Measurements from ENCODE around the gene SYPL2.

The SYPL2 gene

DNA sequence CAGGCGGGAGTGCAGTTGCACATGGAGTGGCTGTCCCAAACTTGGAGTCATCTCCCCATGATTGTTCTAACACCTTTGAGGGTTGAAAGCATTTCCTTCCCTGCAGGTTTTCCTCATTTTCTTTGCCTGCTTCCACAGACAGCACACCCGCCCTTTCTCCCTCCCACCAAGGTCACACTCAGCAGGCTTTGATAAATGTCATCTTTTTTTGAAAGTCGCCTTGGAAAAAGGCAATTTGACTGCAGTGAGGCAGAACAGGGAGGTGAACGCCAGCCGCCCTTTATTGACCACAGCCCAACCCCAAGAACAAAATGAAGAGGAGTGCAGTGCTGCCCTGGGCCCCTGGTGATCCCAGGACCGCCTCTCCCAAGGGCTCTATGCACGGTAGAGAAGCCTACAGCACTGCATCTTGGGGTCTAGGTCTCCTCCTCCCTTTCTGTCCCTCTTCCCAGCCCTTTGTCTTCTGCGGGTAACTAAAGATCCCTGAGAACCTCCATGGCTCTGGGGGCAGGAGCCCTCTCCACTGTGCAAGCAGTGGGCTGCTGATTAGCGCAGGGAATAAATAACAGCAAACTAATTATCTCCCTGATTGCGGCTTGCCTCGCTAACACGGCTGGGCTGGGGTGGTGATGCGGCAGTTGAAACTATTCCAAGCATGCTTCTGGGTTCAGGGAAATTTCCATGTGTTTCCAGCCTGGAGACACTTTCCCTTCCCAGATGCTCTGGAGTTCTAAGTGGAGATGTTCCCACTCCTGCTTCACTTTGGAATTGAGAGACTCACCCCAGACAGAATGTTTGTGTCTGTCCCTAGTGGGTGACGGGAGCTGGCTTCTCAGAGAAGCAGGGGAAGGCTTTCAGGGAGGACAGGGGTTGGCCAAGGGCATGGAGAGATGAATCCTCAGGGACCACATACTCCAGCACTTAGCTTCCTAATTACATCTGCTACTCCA, 54.9 kb downstream of the SYPL2 start (continued):
- TF ChIP-seq, protein P1, sequence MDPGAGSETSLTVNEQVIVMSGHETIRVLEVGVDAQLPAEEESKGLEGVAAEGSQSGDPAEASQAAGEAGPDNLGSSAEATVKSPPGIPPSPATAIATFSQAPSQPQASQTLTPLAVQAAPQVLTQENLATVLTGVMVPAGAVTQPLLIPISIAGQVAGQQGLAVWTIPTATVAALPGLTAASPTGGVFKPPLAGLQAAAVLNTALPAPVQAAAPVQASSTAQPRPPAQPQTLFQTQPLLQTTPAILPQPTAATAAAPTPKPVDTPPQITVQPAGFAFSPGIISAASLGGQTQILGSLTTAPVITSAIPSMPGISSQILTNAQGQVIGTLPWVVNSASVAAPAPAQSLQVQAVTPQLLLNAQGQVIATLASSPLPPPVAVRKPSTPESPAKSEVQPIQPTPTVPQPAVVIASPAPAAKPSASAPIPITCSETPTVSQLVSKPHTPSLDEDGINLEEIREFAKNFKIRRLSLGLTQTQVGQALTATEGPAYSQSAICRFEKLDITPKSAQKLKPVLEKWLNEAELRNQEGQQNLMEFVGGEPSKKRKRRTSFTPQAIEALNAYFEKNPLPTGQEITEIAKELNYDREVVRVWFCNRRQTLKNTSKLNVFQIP (CRISPR knock-in tag; IDR thresholded peaks at IDR 0.05; ENCODE audit: borderline replicate concordance, low read depth) = no peak

DNA sequence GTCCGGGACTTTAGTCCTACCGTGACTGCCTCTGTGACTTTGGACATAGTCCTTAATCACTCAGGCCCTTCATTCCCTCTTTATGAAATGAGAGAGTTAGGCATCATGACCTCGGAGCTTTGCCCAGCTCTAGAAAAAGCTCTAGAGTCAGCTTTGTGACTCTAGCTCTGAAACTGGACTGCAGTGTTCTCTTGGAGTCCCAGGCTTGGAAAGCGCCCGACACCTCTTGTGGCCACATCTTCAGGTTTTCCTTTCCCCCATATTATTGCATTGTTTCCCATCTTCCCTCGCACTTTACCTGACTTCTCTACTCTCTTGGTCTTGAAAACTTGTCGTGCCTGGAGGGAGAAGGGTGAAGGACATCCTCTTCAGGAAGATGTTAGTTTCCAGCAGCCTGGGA, 55.7 kb downstream of the SYPL2 start:
- no peak for ATAC-seq
- TF ChIP-seq ESRRG (CRISPR knock-in tag; IDR thresholded peaks at IDR 0.05) = no peak
- no peak for TF ChIP-seq ZNF70 (CRISPR knock-in tag; IDR thresholded peaks at IDR 0.05)
- TF ChIP-seq, protein P2, sequence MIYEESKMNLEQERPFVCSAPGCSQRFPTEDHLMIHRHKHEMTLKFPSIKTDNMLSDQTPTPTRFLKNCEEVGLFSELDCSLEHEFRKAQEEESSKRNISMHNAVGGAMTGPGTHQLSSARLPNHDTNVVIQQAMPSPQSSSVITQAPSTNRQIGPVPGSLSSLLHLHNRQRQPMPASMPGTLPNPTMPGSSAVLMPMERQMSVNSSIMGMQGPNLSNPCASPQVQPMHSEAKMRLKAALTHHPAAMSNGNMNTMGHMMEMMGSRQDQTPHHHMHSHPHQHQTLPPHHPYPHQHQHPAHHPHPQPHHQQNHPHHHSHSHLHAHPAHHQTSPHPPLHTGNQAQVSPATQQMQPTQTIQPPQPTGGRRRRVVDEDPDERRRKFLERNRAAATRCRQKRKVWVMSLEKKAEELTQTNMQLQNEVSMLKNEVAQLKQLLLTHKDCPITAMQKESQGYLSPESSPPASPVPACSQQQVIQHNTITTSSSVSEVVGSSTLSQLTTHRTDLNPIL (CRISPR knock-in tag; IDR thresholded peaks at IDR 0.05; ENCODE audit: low read depth) = no peak
- TF ChIP-seq TCF4 (CRISPR knock-in tag; IDR thresholded peaks at IDR 0.05; ENCODE audit: borderline replicate concordance) = no peak
- TF ChIP-seq, protein P1 (CRISPR knock-in tag; IDR thresholded peaks at IDR 0.05; ENCODE audit: borderline replicate concordance, low read depth) = no peak
- no peak for TF ChIP-seq BACH2 (CRISPR knock-in tag; IDR thresholded peaks at IDR 0.05; ENCODE audit: borderline replicate concordance)
- no peak for TF ChIP-seq ARNTL (CRISPR knock-in tag; IDR thresholded peaks at IDR 0.05; ENCODE audit: borderline replicate concordance, low read depth)
- TF ChIP-seq, protein P3, sequence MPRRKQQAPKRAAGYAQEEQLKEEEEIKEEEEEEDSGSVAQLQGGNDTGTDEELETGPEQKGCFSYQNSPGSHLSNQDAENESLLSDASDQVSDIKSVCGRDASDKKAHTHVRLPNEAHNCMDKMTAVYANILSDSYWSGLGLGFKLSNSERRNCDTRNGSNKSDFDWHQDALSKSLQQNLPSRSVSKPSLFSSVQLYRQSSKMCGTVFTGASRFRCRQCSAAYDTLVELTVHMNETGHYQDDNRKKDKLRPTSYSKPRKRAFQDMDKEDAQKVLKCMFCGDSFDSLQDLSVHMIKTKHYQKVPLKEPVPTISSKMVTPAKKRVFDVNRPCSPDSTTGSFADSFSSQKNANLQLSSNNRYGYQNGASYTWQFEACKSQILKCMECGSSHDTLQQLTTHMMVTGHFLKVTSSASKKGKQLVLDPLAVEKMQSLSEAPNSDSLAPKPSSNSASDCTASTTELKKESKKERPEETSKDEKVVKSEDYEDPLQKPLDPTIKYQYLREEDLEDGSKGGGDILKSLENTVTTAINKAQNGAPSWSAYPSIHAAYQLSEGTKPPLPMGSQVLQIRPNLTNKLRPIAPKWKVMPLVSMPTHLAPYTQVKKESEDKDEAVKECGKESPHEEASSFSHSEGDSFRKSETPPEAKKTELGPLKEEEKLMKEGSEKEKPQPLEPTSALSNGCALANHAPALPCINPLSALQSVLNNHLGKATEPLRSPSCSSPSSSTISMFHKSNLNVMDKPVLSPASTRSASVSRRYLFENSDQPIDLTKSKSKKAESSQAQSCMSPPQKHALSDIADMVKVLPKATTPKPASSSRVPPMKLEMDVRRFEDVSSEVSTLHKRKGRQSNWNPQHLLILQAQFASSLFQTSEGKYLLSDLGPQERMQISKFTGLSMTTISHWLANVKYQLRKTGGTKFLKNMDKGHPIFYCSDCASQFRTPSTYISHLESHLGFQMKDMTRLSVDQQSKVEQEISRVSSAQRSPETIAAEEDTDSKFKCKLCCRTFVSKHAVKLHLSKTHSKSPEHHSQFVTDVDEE (CRISPR knock-in tag; IDR thresholded peaks at IDR 0.05) = no peak
- TF ChIP-seq, protein P4, sequence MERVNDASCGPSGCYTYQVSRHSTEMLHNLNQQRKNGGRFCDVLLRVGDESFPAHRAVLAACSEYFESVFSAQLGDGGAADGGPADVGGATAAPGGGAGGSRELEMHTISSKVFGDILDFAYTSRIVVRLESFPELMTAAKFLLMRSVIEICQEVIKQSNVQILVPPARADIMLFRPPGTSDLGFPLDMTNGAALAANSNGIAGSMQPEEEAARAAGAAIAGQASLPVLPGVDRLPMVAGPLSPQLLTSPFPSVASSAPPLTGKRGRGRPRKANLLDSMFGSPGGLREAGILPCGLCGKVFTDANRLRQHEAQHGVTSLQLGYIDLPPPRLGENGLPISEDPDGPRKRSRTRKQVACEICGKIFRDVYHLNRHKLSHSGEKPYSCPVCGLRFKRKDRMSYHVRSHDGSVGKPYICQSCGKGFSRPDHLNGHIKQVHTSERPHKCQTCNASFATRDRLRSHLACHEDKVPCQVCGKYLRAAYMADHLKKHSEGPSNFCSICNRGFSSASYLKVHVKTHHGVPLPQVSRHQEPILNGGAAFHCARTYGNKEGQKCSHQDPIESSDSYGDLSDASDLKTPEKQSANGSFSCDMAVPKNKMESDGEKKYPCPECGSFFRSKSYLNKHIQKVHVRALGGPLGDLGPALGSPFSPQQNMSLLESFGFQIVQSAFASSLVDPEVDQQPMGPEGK (CRISPR knock-in tag; IDR thresholded peaks at IDR 0.05; ENCODE audit: borderline replicate concordance) = no peak
- no peak for TF ChIP-seq GLIS3 (CRISPR knock-in tag; IDR thresholded peaks at IDR 0.05)
- no peak for TF ChIP-seq ZNF565 (CRISPR knock-in tag; conservative IDR thresholded peaks at IDR 0.05; ENCODE audit: low read depth)
- no peak for TF ChIP-seq PPARA (CRISPR knock-in tag; IDR thresholded peaks at IDR 0.05; ENCODE audit: borderline replicate concordance)
- no peak for TF ChIP-seq ISL1 (CRISPR knock-in tag; IDR thresholded peaks at IDR 0.05)
- TF ChIP-seq, protein P5, sequence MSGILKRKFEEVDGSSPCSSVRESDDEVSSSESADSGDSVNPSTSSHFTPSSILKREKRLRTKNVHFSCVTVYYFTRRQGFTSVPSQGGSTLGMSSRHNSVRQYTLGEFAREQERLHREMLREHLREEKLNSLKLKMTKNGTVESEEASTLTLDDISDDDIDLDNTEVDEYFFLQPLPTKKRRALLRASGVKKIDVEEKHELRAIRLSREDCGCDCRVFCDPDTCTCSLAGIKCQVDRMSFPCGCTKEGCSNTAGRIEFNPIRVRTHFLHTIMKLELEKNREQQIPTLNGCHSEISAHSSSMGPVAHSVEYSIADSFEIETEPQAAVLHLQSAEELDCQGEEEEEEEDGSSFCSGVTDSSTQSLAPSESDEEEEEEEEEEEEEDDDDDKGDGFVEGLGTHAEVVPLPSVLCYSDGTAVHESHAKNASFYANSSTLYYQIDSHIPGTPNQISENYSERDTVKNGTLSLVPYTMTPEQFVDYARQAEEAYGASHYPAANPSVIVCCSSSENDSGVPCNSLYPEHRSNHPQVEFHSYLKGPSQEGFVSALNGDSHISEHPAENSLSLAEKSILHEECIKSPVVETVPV (CRISPR knock-in tag; IDR thresholded peaks at IDR 0.05) = no peak

DNA sequence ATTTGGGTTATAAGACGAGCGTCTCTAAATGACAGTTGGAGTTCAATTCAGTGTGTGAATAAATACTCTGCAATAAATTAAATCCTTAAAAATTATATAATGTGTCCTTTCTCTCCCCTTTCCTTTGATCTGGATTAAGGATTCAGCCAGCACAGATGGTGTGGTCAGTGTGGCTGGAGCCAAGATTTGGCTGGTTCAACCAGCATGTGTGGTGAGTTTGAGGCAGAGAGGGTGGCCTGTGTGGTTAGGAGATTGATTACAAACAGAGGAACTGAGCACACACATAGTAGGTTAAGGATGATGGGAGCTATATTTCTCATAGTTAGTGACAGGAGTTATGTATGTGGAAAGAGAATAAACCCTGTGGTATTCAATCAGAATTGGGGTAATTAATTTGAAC, 57.4 kb downstream of the SYPL2 start:
- no peak for ATAC-seq
- no peak for TF ChIP-seq ARNTL (CRISPR knock-in tag; IDR thresholded peaks at IDR 0.05; ENCODE audit: borderline replicate concordance, low read depth)
- TF ChIP-seq RARB (CRISPR knock-in tag; IDR thresholded peaks at IDR 0.05) = no peak
- TF ChIP-seq ZC3H10 (CRISPR knock-in tag; IDR thresholded peaks at IDR 0.05) = no peak
- no peak for TF ChIP-seq ISL1 (CRISPR knock-in tag; IDR thresholded peaks at IDR 0.05)
- TF ChIP-seq ESRRG (CRISPR knock-in tag; IDR thresholded peaks at IDR 0.05) = no peak
- TF ChIP-seq, protein P4 (CRISPR knock-in tag; IDR thresholded peaks at IDR 0.05; ENCODE audit: borderline replicate concordance) = no peak
- no peak for TF ChIP-seq GLIS3 (CRISPR knock-in tag; IDR thresholded peaks at IDR 0.05)
- TF ChIP-seq SNAI2 (CRISPR knock-in tag; IDR thresholded peaks at IDR 0.05) = no peak
- no peak for TF ChIP-seq TOX (CRISPR knock-in tag; IDR thresholded peaks at IDR 0.05; ENCODE audit: borderline replicate concordance)
- no peak for TF ChIP-seq ZFP3 (CRISPR knock-in tag; IDR thresholded peaks at IDR 0.05)
- no peak for TF ChIP-seq PPARA (CRISPR knock-in tag; IDR thresholded peaks at IDR 0.05; ENCODE audit: borderline replicate concordance)
- TF ChIP-seq, protein P1 (CRISPR knock-in tag; IDR thresholded peaks at IDR 0.05; ENCODE audit: borderline replicate concordance, low read depth) = no peak
- TF ChIP-seq TCF4 (CRISPR knock-in tag; IDR thresholded peaks at IDR 0.05; ENCODE audit: borderline replicate concordance) = no peak
